Keratinocyte (primary cell): ENCODE measurements around the gene TSR3. TPM values are rescaled to one million over a fixed set of nuclear protein-coding genes. Genes with fewer than 3 reads are reported as not detected.

Experiments
- DNase-seq: peaks from one replicate; pipeline ENCODE4 v3.0.0-alpha.2; 2011; ENCODE audit warnings: low read depth, missing footprints, low spot score
- FAIRE-seq: peaks from 2 replicates; lab custom pipeline; 2011; peaks lifted over from hg19 to GRCh38; lab: Jason Lieb, UNC
- H2AFZ ChIP-seq: 2 replicates; pipeline ENCODE4 v1.6.0; 2012; ENCODE audit warnings: low read length, control low read depth, inconsistent platforms; ENCODE audit not compliant: control insufficient read depth
- H3K27ac ChIP-seq: 2 replicates; pipeline ENCODE4 v1.5.1; 2011; ENCODE audit warnings: low read length; ENCODE audit not compliant: control insufficient read depth, insufficient read depth
- H3K27me3 ChIP-seq: 3 replicates; pipeline ENCODE4 v1.6.0; 2011; ENCODE audit warnings: low read length; ENCODE audit not compliant: control insufficient read depth, insufficient read depth; ENCODE audit errors: extremely low read depth
- H3K36me3 ChIP-seq, 2 experiments: 2 replicates in 1 of 2; 3 replicates in 1 of 2; pipeline ENCODE4 v1.5.1; 2011; ENCODE audit warnings: low read length in 2 of 2, mild to moderate bottlenecking in 1 of 2; ENCODE audit not compliant: control insufficient read depth in 2 of 2, insufficient read depth in 2 of 2; ENCODE audit errors: extremely low read depth in 1 of 2
- H3K4me1 ChIP-seq: 3 replicates; pipeline ENCODE4 v1.5.1; 2011; ENCODE audit warnings: low read length; ENCODE audit not compliant: control insufficient read depth, insufficient read depth; ENCODE audit errors: extremely low read depth
- H3K4me2 ChIP-seq: 3 replicates; pipeline ENCODE4 v1.6.0; 2011; ENCODE audit warnings: low read depth, low read length; ENCODE audit not compliant: control insufficient read depth, insufficient read depth; ENCODE audit errors: extremely low read depth
- H3K4me3 ChIP-seq, 3 experiments: fragments of 200-600 bp in 1 of 3; sonication (generic) in 1 of 3; 2 replicates in 2 of 3; 3 replicates in 1 of 3; pipeline ENCODE4 v1.5.1; 2011 to 2016; ENCODE audit warnings: low read length in 3 of 3, mild to moderate bottlenecking in 3 of 3, control low read depth in 2 of 3, inconsistent platforms in 1 of 3, low read depth in 1 of 3, mixed read lengths in 1 of 3, mixed run types in 1 of 3, moderate library complexity in 1 of 3; ENCODE audit not compliant: control insufficient read depth in 2 of 3, insufficient read depth in 2 of 3; ENCODE audit errors: extremely low read depth in 1 of 3
- H3K79me2 ChIP-seq: 2 replicates; pipeline ENCODE4 v1.6.0; 2012; ENCODE audit warnings: low read length; ENCODE audit not compliant: control insufficient read depth, insufficient read depth
- H3K9ac ChIP-seq: 3 replicates; pipeline ENCODE4 v1.6.0; 2011; ENCODE audit warnings: low read length; ENCODE audit not compliant: control insufficient read depth, insufficient read depth; ENCODE audit errors: extremely low read depth
- H3K9me1 ChIP-seq: 3 replicates; pipeline ENCODE4 v1.6.0; 2011; ENCODE audit warnings: low read length; ENCODE audit not compliant: control insufficient read depth, insufficient read depth; ENCODE audit errors: extremely low read depth
- H3K9me3 ChIP-seq: 2 replicates; pipeline ENCODE4 v1.5.1; 2012; ENCODE audit warnings: low read depth, low read length; ENCODE audit not compliant: control insufficient read depth
- H4K20me1 ChIP-seq: 3 replicates; pipeline ENCODE4 v1.6.0; 2011; ENCODE audit warnings: low read length; ENCODE audit not compliant: control insufficient read depth, insufficient read depth; ENCODE audit errors: extremely low read depth
- EZH2 ChIP-seq: IDR thresholded peaks from one replicate; pipeline ENCODE4 v1.6.1; 2012; ENCODE audit warnings: inconsistent platforms, mild to moderate bottlenecking, low read length, moderate library complexity
- dilution Hi-C: fragments of 300-500 bp; cut with MboI; formaldehyde crosslinking; loops from one replicate; pipeline ENCODE4 v1.7.0; 2020; ENCODE audit warnings: low sequenced_read_pairs; ENCODE audit not compliant: extremely low pct_ligation_motif_present
- polyA plus RNA-seq, 5 experiments: library from polyadenylated mRNA; depleted of rRNA in 3 of 5; stranded (reverse) in 3 of 5; stranded (forward) in 1 of 5; unstranded in 1 of 5; fragments of >200 nt; gene quantifications; 1 replicate in 1 of 5; 2 replicates in 3 of 5; 3 replicates in 1 of 5; pipeline versions ENCODE4 v1.2.1 to v1.2.3, GENCODE V29; 2011 to 2012; ENCODE audit warnings: missing spikeins in 2 of 5, low read depth in 1 of 5, low replicate concordance in 1 of 5
- TF ChIP-seq, protein P1 (sequence below), 3 experiments: IDR thresholded peaks in 1 of 3; conservative IDR thresholded peaks in 1 of 3; optimal IDR thresholded peaks in 1 of 3; 2 replicates in 2 of 3; 3 replicates in 1 of 3; pipeline versions ENCODE3 to v1.5.1; 2011; ENCODE audit warnings: low read length in 3 of 3, mild to moderate bottlenecking in 3 of 3, moderate library complexity in 2 of 3, control low read depth in 1 of 3, inconsistent platforms in 1 of 3; ENCODE audit not compliant: insufficient read depth in 2 of 3; ENCODE audit errors: extremely low read depth in 1 of 3

The TSR3 gene
- polyA plus RNA-seq, 1 donor (not counting 4 experiments of a cell fraction or from before 2014, with no cell fraction given) = 33.0 TPM

DNA sequence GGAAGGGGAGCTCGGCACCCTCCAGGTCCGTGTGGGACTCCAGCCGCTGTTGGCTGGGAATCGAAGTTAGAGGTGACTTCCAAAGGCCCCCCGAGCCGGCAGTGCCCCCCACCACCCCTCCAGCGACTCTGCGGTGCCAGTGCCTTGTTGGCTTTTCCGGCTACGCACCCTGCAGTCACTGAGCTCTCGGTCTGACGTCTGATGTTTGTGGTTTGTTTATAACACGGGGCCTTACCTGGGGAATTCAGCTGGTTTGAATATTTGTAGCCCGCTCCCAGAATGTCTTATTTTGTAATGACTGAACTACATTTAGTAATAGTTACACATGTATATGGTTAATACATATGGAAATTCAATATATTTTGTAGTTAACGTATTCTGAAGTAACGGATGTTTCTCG is 25.3 kb downstream of the TSR3 start:
- Histone ChIP-seq H3K9me3 (no peaks in the 10 kb centered on the region), H3K9me1 (no peaks in the 10 kb centered on the region), H3K4me1 (no peaks in the 10 kb centered on the region), H3K4me2 (no peak overlapping the region), H3K27me3 (peaks cover 3% of the 10 kb centered on the region), H3K4me3 (no peak overlapping the region), H3K79me2 (no peaks in the 10 kb centered on the region), H4K20me1 (peaks cover 3% of the 10 kb centered on the region), H2AFZ (no peak overlapping the region), H3K9ac (no peak overlapping the region), H3K27ac (no peak overlapping the region), H3K36me3 (peaks cover 7 to 13% of the 10 kb centered on the region in 2 experiments)
- DNase-seq (no peak), FAIRE-seq (no peak)
- dilution Hi-C loops = no loop called here
- TF ChIP-seq, protein P1, sequence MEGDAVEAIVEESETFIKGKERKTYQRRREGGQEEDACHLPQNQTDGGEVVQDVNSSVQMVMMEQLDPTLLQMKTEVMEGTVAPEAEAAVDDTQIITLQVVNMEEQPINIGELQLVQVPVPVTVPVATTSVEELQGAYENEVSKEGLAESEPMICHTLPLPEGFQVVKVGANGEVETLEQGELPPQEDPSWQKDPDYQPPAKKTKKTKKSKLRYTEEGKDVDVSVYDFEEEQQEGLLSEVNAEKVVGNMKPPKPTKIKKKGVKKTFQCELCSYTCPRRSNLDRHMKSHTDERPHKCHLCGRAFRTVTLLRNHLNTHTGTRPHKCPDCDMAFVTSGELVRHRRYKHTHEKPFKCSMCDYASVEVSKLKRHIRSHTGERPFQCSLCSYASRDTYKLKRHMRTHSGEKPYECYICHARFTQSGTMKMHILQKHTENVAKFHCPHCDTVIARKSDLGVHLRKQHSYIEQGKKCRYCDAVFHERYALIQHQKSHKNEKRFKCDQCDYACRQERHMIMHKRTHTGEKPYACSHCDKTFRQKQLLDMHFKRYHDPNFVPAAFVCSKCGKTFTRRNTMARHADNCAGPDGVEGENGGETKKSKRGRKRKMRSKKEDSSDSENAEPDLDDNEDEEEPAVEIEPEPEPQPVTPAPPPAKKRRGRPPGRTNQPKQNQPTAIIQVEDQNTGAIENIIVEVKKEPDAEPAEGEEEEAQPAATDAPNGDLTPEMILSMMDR (optimal IDR thresholded peaks at IDR 0.05 in 1 of 3, IDR thresholded peaks at IDR 0.05 in 1 of 3, conservative IDR thresholded peaks at IDR 0.05 in 1 of 3; ENCODE audit: extremely low read depth in 1 of 3, insufficient read depth in 2 of 3, low read length in 3 of 3) = no peak
- no peak for TF ChIP-seq EZH2

DNA sequence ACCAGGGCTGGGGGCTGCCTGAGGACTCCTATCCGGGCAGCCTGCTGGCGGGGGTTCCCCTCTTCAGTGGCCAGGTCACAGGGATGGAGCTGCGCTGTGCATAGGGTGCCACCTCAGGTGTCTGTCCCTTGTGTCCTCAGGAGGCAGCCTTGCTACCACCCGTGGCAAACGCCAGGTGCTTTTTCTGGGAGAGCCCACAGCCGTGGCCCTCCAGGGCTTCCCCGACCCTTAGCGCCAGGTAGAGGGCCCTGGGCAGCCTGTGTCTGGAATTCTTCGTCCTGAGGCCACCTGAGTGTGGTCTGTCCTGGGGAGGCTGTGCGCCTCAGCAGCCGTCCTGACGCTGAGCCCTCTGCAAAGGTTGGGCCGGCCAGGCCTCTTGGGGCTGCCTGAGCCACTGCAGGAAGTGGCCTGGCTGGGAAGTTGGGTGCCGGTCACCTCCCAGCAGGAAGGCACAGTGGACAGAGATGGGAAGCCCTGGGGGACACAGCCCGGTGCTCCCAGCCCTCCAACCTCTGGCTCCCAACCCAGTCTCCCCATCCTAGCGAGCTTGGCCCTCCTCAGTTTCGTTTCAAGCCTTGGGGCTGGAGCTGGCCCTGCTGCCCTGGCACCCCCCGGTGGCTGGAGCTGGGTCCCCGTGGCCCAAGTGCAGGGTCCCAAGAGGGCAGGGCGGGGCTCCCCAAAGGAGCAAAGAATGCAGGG is 25.9 kb downstream of the TSR3 start:
- Histone ChIP-seq H3K4me3 (no peak overlapping the region), H2AFZ (no peak overlapping the region), H3K4me1 (no peaks in the 10 kb centered on the region), H3K4me2 (no peak overlapping the region), H4K20me1 (peaks cover 3% of the 10 kb centered on the region), H3K27ac (no peak overlapping the region), H3K9ac (no peak overlapping the region), H3K9me3 (no peaks in the 10 kb centered on the region), H3K79me2 (no peaks in the 10 kb centered on the region), H3K9me1 (no peaks in the 10 kb centered on the region), H3K36me3 (peaks cover 7 to 18% of the 10 kb centered on the region in 2 experiments), H3K27me3 (no peaks in the 10 kb centered on the region)
- dilution Hi-C loops = no loop called here
- FAIRE-seq (no peak), DNase-seq (no peak)
- TF ChIP-seq EZH2 = no peak
- TF ChIP-seq, protein P1 (optimal IDR thresholded peaks at IDR 0.05 in 1 of 3, IDR thresholded peaks at IDR 0.05 in 1 of 3, conservative IDR thresholded peaks at IDR 0.05 in 1 of 3; ENCODE audit: extremely low read depth in 1 of 3, insufficient read depth in 2 of 3, low read length in 3 of 3) = no peak
